ENCODE measurements around the gene TRIM14. TPM values are rescaled to one million over a fixed set of nuclear protein-coding genes. Genes with fewer than 3 reads are reported as not detected.
A peak's percentile ranks its signal among the peaks of the same experiment; 100 is the strongest.

Gene TRIM14
- total RNA-seq, 2 experiments from 2014 or later: 99.4 to 101 TPM

DNA sequence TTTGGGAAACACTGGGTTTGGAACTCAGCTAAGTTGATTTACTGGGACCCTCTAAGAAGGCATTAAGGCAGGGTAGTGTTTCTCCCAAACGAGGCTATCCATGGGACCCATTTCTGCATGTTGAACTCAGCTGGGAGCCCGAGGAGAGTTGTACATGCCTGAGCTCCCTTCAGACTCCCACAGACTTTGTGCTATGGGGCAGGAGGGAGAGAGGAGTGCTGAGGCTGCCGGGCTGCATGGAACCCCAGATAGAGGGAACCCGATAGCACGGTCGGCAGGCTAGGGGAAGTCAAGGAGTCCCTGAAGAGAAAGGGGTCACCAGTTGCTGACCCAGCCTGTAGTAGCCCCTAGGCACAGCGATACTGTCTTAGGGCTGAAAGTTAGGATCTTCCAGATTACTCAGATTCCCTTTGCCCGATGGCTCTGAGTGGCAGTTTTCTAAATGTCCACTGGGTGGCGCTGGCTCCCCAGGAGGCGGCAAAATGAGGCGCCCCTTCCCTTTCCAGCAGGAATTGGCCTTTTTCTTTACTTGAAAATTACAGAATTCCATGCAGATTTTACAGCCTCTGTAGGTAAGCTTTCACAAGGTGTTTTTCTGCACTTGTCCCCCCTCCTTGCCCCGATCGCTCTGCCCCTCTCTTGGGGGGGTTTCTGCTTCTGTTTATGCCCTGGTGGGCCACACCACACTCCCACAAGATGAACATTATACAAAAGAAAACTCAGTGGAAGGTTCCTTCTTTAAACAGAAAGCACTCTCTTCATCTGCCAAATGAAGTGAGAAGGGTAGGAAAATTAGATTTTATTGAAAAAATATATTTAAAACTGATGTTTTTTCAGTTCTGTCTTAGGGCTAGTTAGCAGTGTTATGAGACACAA lies 44.7 kb downstream of the TRIM14 start:
- CTCF ChIA-PET: interaction anchor here (0.6 to 2.9 kb wide), 21 partner anchors 7 to 189 kb away, joined by 3 to 34 read pairs (median 3); partner anchors contain the start of genes TBC1D2 and TRIM14
- POLR2A ChIA-PET: interaction anchor here (0.8 to 3.2 kb wide), 6 partner anchors 18 to 189 kb away, joined by 3 to 9 read pairs (median 4); partner anchors contain the start of genes NANS and TRIM14
- H3K27ac Mint-ChIP-seq: peak overlapping the region; percentile 93
- H3K27me3 Mint-ChIP-seq: no peaks in the 10 kb centered on the region
- H3K4me1 Mint-ChIP-seq: peaks cover 47% of the 10 kb centered on the region
- H3K9me3 Mint-ChIP-seq: no peaks in the 10 kb centered on the region
- H3K4me3 Mint-ChIP-seq: no peak overlapping the region
- DNase-seq: peak; percentile 73
- peaks cover 28% of the 10 kb centered on the region for H3K36me3 Mint-ChIP-seq (ENCODE audit: low read depth)

DNA sequence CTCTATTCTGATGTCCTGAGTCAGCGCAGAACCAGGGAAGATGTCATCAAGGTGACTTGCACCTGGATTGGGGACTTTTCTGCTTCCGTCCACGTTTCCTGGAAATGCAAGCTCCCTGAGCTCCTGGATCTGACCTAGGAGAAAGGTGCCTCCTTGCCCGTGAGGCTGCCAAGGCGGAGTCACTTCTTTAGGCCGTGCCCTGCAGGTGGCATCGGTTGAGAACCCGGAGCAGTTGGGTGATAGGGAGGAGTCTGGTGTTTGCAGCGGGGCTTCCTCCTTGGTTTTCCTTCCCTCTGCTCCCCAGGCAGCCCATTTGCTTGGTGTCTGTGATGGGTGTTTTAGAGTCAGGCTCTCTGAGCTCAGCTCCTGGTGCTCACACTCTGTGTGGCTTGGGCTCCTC lies 47.3 kb downstream of the TRIM14 start:
- Mint-ChIP-seq H3K36me3 (ENCODE audit: low read depth) (peaks cover 20% of the 10 kb centered on the region), H3K27me3 (no peaks in the 10 kb centered on the region), H3K9me3 (no peaks in the 10 kb centered on the region), H3K4me3 (no peak overlapping the region), H3K27ac (no peak overlapping the region), H3K4me1 (peaks cover 39% of the 10 kb centered on the region)
- ChIA-PET POLR2A (no interaction called here), CTCF (interaction anchor here (0.5 to 1.4 kb wide), 4 partner anchors 18 to 191 kb away, joined by 4 to 7 read pairs (median 4); no protein-coding TSS in a partner anchor)
- DNase-seq: no peak

DNA sequence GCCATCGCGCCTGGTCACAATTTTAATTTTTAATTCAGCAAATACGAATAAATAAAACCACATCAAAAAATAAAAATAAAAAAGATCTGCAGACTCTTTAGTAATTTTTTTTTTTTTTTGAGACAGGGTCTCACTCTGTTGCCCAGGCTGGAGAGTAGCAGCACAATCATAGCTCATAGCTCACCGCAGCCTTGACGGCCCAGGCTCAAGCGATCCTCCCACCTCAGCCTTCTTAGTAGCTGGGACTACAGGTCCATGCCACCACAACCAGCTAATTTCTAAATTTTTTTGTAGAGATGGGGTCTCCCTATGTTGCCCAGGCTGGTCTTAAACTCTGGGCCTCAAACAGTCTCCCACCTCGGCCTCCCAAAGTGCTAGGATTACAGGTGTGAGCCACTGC lies 48.3 kb downstream of the TRIM14 start:
- Mint-ChIP-seq H3K36me3 (ENCODE audit: low read depth) (peaks cover 24% of the 10 kb centered on the region), H3K27me3 (no peaks in the 10 kb centered on the region), H3K4me1 (peaks cover 32% of the 10 kb centered on the region), H3K9me3 (no peaks in the 10 kb centered on the region), H3K4me3 (no peak overlapping the region), H3K27ac (no peak overlapping the region)
- ChIA-PET POLR2A (no interaction called here), CTCF (interaction anchor here (0.6 kb wide), 1 partner anchor 718 kb away, joined by 4 read pairs; no protein-coding TSS in a partner anchor)
- DNase-seq: no peak

DNA sequence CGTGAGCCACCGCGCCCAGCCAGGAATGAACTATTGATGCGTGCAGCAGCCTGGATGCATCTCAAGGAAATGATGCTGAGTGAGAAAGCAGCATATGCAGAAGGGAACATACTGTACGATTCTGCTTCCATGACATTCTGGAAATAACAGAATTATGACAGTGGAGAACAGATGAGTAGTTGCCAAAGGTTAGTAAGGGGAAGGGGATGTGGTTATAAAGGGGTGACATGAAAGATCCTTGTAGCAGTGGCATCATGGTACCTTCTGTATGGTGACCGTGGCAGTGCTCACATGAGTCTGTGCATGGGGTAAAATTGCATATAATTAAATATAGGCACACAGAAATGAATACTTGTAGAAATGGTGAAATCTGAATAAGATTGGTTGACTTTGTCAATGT lies 49.5 kb downstream of the TRIM14 start:
- CTCF ChIA-PET: interaction anchor here (1.5 kb wide), 1 partner anchor 32 kb away, joined by 4 read pairs; no protein-coding TSS in a partner anchor
- Mint-ChIP-seq H3K4me1 (peaks cover 21% of the 10 kb centered on the region), H3K36me3 (ENCODE audit: low read depth) (peaks cover 31% of the 10 kb centered on the region), H3K27ac (no peak overlapping the region), H3K27me3 (no peaks in the 10 kb centered on the region), H3K9me3 (no peaks in the 10 kb centered on the region), H3K4me3 (no peak overlapping the region)
- DNase-seq: no peak
- POLR2A ChIA-PET: no interaction called here

DNA sequence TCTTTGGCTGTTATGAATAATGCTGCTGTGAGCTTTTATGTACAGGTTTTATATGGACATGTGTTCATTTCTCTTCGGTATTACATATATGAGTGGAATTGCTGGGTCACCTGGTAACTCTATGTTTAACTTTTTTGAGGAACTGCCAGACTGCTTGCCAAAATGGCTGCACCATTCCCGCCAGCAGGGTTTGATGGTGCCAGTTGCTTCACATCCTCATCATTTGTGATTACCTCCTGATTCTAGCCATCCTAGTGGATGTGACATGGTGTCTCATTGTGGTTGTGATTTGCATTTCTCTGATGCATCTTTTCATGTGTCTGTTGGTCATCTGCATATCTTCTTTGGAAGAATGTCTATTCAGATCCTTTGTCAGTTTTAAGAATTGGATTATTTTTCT lies 51.8 kb downstream of the TRIM14 start:
- Mint-ChIP-seq H3K27ac (no peak overlapping the region), H3K4me3 (no peak overlapping the region), H3K9me3 (no peaks in the 10 kb centered on the region), H3K36me3 (ENCODE audit: low read depth) (peaks cover 45% of the 10 kb centered on the region), H3K27me3 (no peaks in the 10 kb centered on the region), H3K4me1 (peaks cover 32% of the 10 kb centered on the region)
- DNase-seq: no peak
- CTCF ChIA-PET: interaction anchor here (0.8 kb wide), 1 partner anchor 144 kb away, joined by 3 read pairs; the partner anchor contains the start of gene TRMO
- POLR2A ChIA-PET: no interaction called here

- Mint-ChIP-seq H3K4me1 (peaks cover 33% of the 10 kb centered on the region), H3K27me3 (no peaks in the 10 kb centered on the region), H3K36me3 (ENCODE audit: low read depth) (peaks cover 46% of the 10 kb centered on the region), H3K9me3 (no peaks in the 10 kb centered on the region), H3K27ac (no peak overlapping the region), H3K4me3 (no peak overlapping the region)
- ChIA-PET CTCF (no interaction called here), POLR2A (interaction anchor here (1.2 kb wide), 1 partner anchor 9 kb away, joined by 3 read pairs; no protein-coding TSS in a partner anchor)
- no peak for DNase-seq
Measured at GRCh38 chr9:98066235-98066634, 52.8 kb downstream of the TRIM14 start.

DNA sequence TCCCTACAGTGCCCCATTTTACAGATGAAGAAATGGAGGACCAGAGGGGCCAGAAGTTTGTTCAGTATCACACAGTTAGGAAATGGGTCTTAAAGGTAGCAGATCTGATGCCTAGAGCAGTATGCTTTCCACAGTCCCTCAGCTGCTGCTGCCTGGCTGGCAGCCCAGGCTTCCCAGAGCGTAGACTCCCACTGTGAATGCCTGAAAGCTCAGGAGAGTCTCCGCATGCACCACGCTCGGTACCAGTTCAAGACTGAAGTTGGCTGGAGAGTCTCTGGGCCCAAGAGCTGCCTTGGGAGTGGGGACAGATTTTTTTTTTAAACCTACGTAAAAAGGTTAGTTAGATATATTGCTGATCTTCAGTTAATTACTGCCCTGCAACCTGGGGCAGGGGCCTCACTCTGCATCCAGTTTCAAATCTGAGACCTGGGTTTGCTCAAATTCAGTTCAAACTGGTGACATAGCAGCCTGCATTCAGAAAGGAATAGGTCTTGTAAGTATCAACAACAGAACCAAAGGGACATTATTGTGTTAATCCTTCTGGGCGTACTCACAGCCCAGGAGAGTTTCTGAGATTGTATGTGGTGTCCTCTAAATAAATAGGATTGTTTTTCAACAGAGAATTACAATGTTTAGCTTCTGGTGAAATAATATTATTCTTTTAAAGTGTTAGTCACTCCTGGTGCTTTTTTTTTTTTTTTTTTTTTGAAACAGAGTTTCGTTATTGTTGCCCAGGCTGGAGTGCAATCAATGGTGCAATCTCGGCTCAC lies 54.2 kb downstream of the TRIM14 start:
- DNase-seq: no peak
- Mint-ChIP-seq H3K27ac (no peak overlapping the region), H3K4me3 (no peak overlapping the region), H3K9me3 (no peaks in the 10 kb centered on the region), H3K27me3 (no peaks in the 10 kb centered on the region), H3K36me3 (ENCODE audit: low read depth) (peaks cover 51% of the 10 kb centered on the region), H3K4me1 (peaks cover 36% of the 10 kb centered on the region)
- ChIA-PET POLR2A (interaction anchor here (0.6 to 1.2 kb wide), 2 partner anchors 8 to 540 kb away, joined by 3 read pairs; no protein-coding TSS in a partner anchor), CTCF (interaction anchor here (1.0 kb wide), 1 partner anchor 9 kb away, joined by 6 read pairs; no protein-coding TSS in a partner anchor)

DNA sequence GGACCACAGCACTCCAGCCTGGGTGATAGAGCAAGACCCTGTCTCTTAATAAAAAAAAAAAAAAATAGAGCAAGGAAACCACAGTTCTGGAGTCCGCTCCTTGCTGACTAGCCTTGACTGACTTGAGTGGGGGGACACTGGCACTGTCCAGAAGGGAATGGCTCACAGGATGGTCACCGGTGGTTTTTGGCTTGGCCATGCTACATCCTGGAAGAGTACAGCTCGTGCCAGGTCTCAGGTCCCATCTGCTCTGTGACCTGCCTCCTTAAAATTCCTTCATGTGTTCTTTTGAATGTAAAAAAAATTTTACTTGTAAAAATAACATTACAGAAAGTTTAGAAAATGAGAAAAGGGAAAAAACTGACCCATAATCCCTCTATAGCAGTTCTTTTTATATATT lies 56.9 kb downstream of the TRIM14 start:
- DNase-seq: no peak
- POLR2A ChIA-PET: interaction anchor here (0.6 to 1.6 kb wide), 2 partner anchors 17 to 123 kb away, joined by 3 read pairs; no protein-coding TSS in a partner anchor
- Mint-ChIP-seq H3K9me3 (no peaks in the 10 kb centered on the region), H3K4me3 (no peak overlapping the region), H3K27ac (no peak overlapping the region), H3K4me1 (peaks cover 47% of the 10 kb centered on the region), H3K27me3 (no peaks in the 10 kb centered on the region), H3K36me3 (ENCODE audit: low read depth) (peaks cover 44% of the 10 kb centered on the region)
- CTCF ChIA-PET: no interaction called here

- no peak for DNase-seq
- H3K4me3 Mint-ChIP-seq: peak overlapping the region; percentile 97
- no peaks in the 10 kb centered on the region for H3K27me3 Mint-ChIP-seq
- POLR2A ChIA-PET: interaction anchor here (0.7 to 6.0 kb wide), 22 partner anchors 8 to 199 kb away, joined by 3 to 66 read pairs (median 5); partner anchors contain the start of genes ANP32B, CORO2A, TBC1D2 and TRIM14
- CTCF ChIA-PET: interaction anchor here (1.0 to 5.8 kb wide), 6 partner anchors 11 to 199 kb away, joined by 3 to 48 read pairs (median 15); partner anchors contain the start of genes TBC1D2 and TRMO
- no peaks in the 10 kb centered on the region for H3K9me3 Mint-ChIP-seq
- peak overlapping the region; percentile 92 for H3K27ac Mint-ChIP-seq
- peaks cover 16% of the 10 kb centered on the region for H3K36me3 Mint-ChIP-seq (ENCODE audit: low read depth)
- peaks cover 33% of the 10 kb centered on the region for H3K4me1 Mint-ChIP-seq
Measured at GRCh38 chr9:98057138-98057799, 61.8 kb downstream of the TRIM14 start.

DNA sequence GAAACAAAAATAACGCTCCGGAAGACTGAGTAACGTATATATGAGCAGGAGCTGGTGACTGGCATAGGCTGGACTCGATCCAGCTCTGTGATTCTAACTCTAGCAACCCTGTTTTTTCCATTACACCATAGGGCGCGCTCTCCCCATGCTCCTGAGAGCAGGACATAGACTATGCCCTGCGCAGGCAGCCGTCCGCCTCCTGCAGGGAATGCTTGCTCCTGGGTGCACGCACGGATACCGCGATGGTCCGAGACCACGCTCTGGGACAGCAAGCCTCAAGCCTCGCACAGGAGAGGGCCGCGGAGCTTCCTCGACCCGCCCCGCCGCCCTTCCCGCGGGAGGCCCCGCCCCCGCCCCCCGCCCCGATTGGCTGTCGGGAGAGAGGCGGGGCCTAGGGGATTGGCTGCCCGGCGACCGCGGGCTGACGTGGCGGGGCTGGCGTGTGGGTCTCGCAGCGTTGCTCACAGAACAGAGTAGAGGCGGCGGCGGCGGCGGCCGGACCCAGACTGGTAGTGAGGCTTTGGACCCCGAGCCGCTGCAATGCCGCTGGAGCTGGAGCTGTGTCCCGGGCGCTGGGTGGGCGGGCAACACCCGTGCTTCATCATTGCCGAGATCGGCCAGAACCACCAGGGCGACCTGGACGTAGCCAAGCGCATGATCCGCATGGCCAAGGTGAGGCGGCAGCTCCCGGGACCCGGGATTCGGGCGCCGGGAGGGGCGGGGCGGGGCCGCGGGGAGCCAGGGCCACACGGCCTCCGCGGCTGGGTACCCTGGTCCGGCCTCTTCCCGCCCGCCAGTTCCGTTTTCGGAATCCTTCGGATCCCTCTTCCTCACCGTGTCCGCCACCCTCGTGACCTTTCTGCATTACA lies 62.5 kb downstream of the TRIM14 start, which contains the start of gene NANS:
Gene NANS (plus strand): TSS at position 464 of the 869 bp plus-strand sequence. CDS start 77 bp downstream, at position 541.
- ChIA-PET CTCF (interaction anchor here (0.8 to 5.8 kb wide), 6 partner anchors 10 to 200 kb away, joined by 4 to 48 read pairs (median 15); partner anchors contain the start of genes TBC1D2 and TRMO), POLR2A (interaction anchor here (0.7 to 6.0 kb wide), 25 partner anchors 9 to 202 kb away, joined by 3 to 66 read pairs (median 5); partner anchors contain the start of genes ANP32B, CORO2A, TBC1D2 and TRIM14)

GRCh38 chr9:98054376-98054951 lies 64.6 kb downstream of the TRIM14 start:
- Mint-ChIP-seq H3K27ac (no peak overlapping the region), H3K27me3 (no peaks in the 10 kb centered on the region), H3K4me1 (peaks cover 45% of the 10 kb centered on the region), H3K9me3 (no peaks in the 10 kb centered on the region), H3K36me3 (ENCODE audit: low read depth) (peaks cover 6% of the 10 kb centered on the region), H3K4me3 (no peak overlapping the region)
- CTCF ChIA-PET: interaction anchor here (1.1 to 5.8 kb wide), 3 partner anchors 8 to 20 kb away, joined by 4 to 48 read pairs (median 8); no protein-coding TSS in a partner anchor
- POLR2A ChIA-PET: interaction anchor here (1.0 to 6.0 kb wide), 2 partner anchors 8 to 202 kb away, joined by 3 to 66 read pairs; no protein-coding TSS in a partner anchor
- DNase-seq: no peak

More for the DNA sequence above, 62.5 kb downstream of the TRIM14 start, which contains the start of gene NANS:
- Mint-ChIP-seq H3K4me1 (peaks cover 37% of the 10 kb centered on the region), H3K27ac (peak within 1 kb of the TSS; percentile 92), H3K27me3 (no peaks in the 10 kb centered on the region), H3K4me3 (peak within 1 kb of the TSS; percentile 97), H3K9me3 (no peaks in the 10 kb centered on the region), H3K36me3 (ENCODE audit: low read depth) (peaks cover 13% of the 10 kb centered on the region)
- peak; percentile 94 for DNase-seq
